GM18505 (cell line): Measurements from ENCODE around the gene TPST2.

Source experiments
- ATAC-seq: cut with Tn5 transposase; IDR thresholded peaks from one replicate; pipeline ENCODE4 v1.9.1; 2021; ENCODE audit not compliant: unreplicated experiment
- POLR2A ChIP-seq: IDR thresholded peaks from 4 replicates; pipeline ENCODE4 v1.6.1; 2011; ENCODE audit warnings: borderline replicate concordance; ENCODE audit not compliant: insufficient read depth, insufficient read length; ENCODE audit errors: extremely low read depth

The TPST2 gene

GRCh38 chr22:26580240-26580962, 9.5 kb downstream of the TPST2 start:
- no peak for ATAC-seq
- no peak for TF ChIP-seq POLR2A

- no peak for TF ChIP-seq POLR2A
- ATAC-seq: no peak
Observed at GRCh38 chr22:26579331-26579886, 10.5 kb downstream of the TPST2 start.

- TF ChIP-seq POLR2A: no peak
- ATAC-seq: no peak
Observed at GRCh38 chr22:26577081-26577480, 12.9 kb downstream of the TPST2 start.

DNA sequence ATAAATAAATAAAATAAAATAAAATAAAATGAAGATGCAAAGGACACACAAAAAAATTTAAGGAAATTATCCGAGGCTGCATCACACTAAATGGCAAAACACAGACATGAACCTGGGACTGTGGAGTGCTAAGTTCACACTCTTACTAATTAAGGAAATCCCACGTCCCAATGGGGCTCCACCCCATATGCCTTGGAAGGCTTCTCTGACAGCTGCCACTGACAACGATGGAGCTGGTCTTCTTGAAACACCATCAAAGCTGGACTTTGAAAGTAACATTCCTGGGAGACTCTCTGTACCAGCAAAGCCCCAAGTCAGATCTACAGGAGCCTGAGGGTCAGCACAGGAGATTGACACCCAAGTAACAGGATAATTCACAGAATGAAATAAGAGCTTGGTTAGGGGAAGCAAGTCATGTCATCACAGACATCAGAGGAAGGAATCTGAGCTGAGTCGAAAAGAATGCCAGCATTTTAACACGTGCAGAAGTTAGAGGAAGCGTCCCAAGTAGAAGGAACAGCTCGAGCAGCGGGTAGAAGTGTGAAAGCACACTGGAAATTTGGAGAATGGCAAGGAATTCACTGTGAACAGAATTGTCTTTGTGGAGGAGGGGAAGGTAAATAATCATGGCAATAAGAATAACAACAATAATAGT, 13.8 kb downstream of the TPST2 start:
- TF ChIP-seq POLR2A: no peak
- no peak for ATAC-seq

DNA sequence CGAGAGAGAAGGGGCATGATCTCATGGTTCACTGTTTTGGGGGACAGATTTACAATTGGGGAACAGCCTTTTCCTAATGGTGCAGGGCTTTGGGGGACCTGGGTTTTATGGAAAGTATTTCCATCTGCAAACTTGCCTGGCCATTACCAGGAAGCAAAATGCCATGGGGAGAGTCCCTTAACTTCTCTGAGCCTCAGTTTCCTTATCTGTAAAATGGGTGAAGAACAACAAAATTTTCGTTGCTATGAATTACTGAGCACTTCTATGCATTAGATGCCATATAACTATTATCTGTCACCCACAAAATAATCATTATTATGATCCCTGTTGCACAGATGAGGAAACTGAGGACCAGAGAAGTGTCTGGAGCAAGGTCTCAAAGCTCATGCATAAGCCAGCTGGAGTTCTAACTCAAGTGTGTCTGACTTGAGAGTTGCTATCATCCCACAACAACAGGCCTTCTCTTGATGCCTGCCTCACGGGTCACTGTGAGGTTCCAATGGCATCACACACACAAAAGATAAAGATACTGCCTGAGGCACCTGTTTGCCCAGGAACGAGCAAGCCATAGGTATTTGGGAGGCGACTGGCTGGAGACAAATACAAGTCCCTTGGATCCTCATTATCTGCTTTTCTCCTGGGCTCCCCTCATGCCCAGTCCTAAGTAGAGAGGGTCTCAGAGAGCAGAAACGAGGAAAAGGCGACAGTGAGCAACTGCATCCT, 15.8 kb downstream of the TPST2 start:
- no peak for TF ChIP-seq POLR2A
- ATAC-seq: no peak

GRCh38 chr22:26573026-26573662, 16.8 kb downstream of the TPST2 start:
- ATAC-seq: no peak
- no peak for TF ChIP-seq POLR2A

- TF ChIP-seq POLR2A: no peak
- no peak for ATAC-seq
Observed at GRCh38 chr22:26570864-26571525, 18.9 kb downstream of the TPST2 start.

DNA sequence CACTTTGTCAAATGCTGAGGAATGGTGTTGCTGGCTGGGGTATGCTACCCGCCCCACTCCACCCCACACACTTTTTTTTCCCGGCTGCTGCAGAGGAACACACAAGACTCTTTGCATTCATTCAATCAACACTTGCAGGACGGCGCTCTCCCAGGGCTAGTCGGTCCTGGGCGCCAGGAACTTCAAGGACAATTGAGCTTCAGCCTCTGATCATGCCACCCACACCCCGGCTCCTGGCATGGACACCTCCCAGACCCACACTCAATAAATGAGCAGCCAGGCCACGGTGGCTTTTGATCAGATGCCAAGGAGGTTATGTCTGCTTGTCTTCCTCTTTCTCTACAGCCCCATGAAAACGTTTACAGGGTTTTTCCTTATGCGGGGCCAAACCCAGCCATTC, 19.8 kb downstream of the TPST2 start:
- no peak for TF ChIP-seq POLR2A
- ATAC-seq: no peak

DNA sequence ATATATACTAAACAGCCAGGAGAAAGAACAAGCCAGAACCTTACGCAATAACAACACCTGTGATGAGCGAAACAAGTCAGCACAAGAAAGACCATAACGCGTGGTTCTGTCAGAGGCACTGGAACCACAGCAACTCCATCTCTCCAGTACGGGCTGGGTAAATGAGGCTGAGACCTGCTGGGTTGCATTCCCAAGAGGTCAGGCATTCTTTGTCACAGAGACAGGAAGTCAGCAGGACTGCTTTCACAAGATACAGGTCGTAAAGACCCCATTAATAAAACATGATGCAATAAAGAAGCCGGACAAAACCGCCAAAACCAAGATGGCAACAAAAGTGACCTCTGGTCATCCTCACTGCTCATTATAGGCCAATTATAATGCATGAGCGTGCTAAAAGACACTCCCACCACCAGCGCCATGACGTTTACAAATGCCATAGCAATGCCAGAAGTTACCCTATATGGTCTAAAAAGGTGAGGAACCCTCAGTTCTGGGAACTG, 21.7 kb downstream of the TPST2 start:
- no peak for TF ChIP-seq POLR2A
- no peak for ATAC-seq

DNA sequence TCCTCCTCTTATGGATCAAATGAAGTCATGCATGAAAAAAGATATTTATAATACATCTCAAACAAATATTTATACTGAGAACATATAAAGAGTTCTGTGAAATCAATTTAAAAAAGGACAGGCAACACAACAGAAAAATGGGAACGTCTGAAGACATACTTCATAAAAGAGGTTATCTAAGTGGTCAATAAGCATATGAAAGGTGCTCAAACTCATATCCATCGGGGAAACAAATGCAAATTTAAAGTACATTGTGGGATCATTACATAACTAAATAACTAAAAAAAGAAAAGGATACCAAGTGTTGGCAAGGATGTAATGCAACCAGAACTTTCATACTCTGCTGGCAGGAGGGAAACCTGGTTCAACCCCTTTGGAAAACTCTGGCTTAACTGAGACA, 22.3 kb downstream of the TPST2 start:
- no peak for ATAC-seq
- TF ChIP-seq POLR2A: no peak

DNA sequence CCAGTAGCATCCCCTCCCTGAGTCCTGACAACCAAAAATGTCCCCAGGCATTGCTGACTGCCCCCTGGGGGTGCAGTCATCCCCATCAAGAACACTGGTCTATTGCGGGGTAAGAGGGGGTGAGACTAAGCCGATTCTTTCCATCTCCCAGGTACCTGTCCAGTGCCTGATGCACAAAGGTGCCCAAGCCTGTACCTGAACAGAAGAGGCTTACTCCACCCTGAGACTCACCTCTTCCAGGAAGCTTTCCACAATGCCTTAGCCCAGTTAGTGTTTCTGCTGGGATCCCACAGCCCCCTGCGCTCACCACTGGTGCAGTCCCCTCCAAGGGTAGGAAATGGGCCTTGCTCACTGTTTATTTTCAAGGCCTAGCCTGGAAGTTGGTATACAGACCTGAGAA, 22.9 kb downstream of the TPST2 start:
- ATAC-seq: no peak
- TF ChIP-seq POLR2A: no peak

DNA sequence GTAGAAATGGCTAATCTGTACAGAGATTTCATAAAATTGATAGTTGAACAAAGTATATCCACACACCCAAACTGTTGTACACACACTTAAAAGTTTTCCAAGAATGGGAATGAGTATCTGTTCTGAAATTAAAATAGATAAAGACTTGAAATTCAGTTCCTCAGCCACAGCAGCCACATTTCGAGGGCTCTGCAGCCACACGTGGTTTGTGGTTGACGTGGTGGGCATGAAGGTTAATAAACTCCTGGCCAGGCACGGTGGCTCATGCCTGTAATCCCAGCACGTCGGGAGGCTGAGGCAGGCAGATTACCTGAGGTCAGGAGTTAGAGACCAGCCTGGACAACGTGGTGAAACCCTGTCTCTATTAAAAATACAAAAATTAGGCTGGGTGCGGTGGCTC, 24.0 kb downstream of the TPST2 start:
- no peak for TF ChIP-seq POLR2A
- no peak for ATAC-seq

- TF ChIP-seq POLR2A: no peak
Observed at GRCh38 chr22:26565181-26565580, 24.8 kb downstream of the TPST2 start.

GRCh38 chr22:26564672-26565071, 25.3 kb downstream of the TPST2 start:
- TF ChIP-seq POLR2A: no peak
- no peak for ATAC-seq

More at GRCh38 chr22:26565181-26565580, 24.8 kb downstream of the TPST2 start:
- ATAC-seq: no peak
